ENCODE results near the gene FBXL7. TPM values are rescaled to one million over a fixed set of nuclear protein-coding genes. Genes with fewer than 3 reads are reported as not detected.

Gene FBXL7
- total RNA-seq, 6 experiments from 2014 or later, result 0.81 to 1.9 (median 1.3) TPM

DNA sequence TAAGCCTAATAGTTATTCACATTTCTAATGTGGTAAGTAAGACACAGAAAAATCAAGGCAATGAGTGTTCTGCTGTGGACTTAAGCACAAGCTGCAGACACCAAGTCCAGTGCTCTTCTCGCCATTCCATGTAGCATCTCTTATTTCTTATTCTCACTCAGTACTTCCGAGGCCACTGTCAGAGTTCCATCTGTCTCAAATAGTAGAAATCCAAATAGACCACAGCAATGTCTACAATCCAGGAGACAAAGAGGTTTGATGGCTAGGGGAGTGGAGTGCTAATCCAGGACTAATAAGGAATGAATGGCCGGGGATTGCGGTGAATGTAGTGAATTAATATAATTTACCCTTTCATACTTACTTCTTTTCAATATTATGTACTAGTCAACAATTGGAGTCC lies 147.3 kb downstream of the FBXL7 start:
- intact Hi-C loops (cut with DNase I), result no loop called here
- ATAC-seq (no peak), DNase-seq (no peak)
- Histone ChIP-seq H3K27ac (no peak overlapping the region), H3K9me3 (no peaks in the 10 kb centered on the region), H3K36me3 (no peaks in the 10 kb centered on the region), H3K4me3 (no peak overlapping the region), H3K4me1 (no peaks in the 10 kb centered on the region), H3K27me3 (no peaks in the 10 kb centered on the region)
- 66% methylated on average over 4 of the region's 4 CpGs for WGBS (ENCODE audit: insufficient coverage, low coverage, low lambda C conversion rate, missing lambda C conversion rate)
- no peak for TF ChIP-seq POLR2A (IDR thresholded peaks at IDR 0.05)
- TF ChIP-seq CTCF (IDR thresholded peaks at IDR 0.05), result no peak

DNA sequence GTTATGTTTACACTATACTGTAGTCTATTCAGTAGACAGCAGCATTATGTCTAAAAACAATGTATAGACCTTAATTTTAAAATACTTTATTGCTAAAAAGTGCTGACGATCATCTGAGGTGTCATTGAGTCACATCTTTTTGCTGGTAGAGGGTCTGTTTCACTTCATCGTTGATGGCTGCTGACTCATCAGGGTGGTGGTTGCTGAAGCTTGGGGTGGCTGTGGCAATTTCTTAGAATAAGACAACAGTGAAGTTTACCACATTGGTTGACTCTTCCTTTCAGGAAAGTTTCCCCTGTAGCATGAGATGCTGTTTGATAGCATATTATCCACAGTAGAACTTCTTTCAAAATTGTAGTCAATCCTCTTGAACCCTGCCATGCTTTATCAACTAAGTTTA lies 150.3 kb downstream of the FBXL7 start:
- Histone ChIP-seq H3K4me3 (no peak overlapping the region), H3K36me3 (no peaks in the 10 kb centered on the region), H3K27me3 (no peaks in the 10 kb centered on the region), H3K9me3 (no peaks in the 10 kb centered on the region), H3K27ac (no peak overlapping the region), H3K4me1 (no peaks in the 10 kb centered on the region)
- ATAC-seq (no peak), DNase-seq (no peak)
- no peak for TF ChIP-seq CTCF (IDR thresholded peaks at IDR 0.05)
- TF ChIP-seq POLR2A (IDR thresholded peaks at IDR 0.05), result no peak
- intact Hi-C loops (cut with DNase I), result no loop called here
- 80% methylated on average over 1 of the region's 2 CpGs for whole genome bisulfite sequencing (ENCODE audit: insufficient coverage, low coverage, low lambda C conversion rate, missing lambda C conversion rate)

GRCh38 chr5:15654779-15655178 lies 154.8 kb downstream of the FBXL7 start:
- TF ChIP-seq CTCF (IDR thresholded peaks at IDR 0.05) (no peak), POLR2A (IDR thresholded peaks at IDR 0.05) (no peak)
- ATAC-seq (no peak), DNase-seq (no peak)
- H3K27ac ChIP-seq, result no peak overlapping the region
- H3K9me3 ChIP-seq, result no peaks in the 10 kb centered on the region
- H3K27me3 ChIP-seq, result no peaks in the 10 kb centered on the region
- H3K36me3 ChIP-seq, result no peaks in the 10 kb centered on the region
- H3K4me3 ChIP-seq, result no peak overlapping the region
- intact Hi-C loops (cut with DNase I), result no loop called here
- 82% methylated on average over 1 of the region's 1 CpG for WGBS (ENCODE audit: insufficient coverage, low coverage, low lambda C conversion rate, missing lambda C conversion rate)
- H3K4me1 ChIP-seq, result no peaks in the 10 kb centered on the region

GRCh38 chr5:15655683-15656082 lies 155.7 kb downstream of the FBXL7 start:
- WGBS (ENCODE audit: insufficient coverage, low coverage, low lambda C conversion rate, missing lambda C conversion rate), result 64% methylated on average over 4 of the region's 4 CpGs
- H3K27ac ChIP-seq, result no peak overlapping the region
- TF ChIP-seq CTCF (IDR thresholded peaks at IDR 0.05), result no peak
- no peak for ATAC-seq
- H3K36me3 ChIP-seq, result no peaks in the 10 kb centered on the region
- H3K9me3 ChIP-seq, result no peaks in the 10 kb centered on the region
- intact Hi-C loops (cut with DNase I), result no loop called here
- H3K4me1 ChIP-seq, result no peaks in the 10 kb centered on the region
- no peak for DNase-seq
- H3K27me3 ChIP-seq, result no peaks in the 10 kb centered on the region
- no peak overlapping the region for H3K4me3 ChIP-seq

- no peak for TF ChIP-seq POLR2A (IDR thresholded peaks at IDR 0.05)
- intact Hi-C loops (cut with DNase I), result no loop called here
- no peak overlapping the region for H3K27ac ChIP-seq
- H3K36me3 ChIP-seq, result no peaks in the 10 kb centered on the region
- ATAC-seq (no peak), DNase-seq (no peak)
- no peaks in the 10 kb centered on the region for H3K4me1 ChIP-seq
- no peaks in the 10 kb centered on the region for H3K9me3 ChIP-seq
- no peaks in the 10 kb centered on the region for H3K27me3 ChIP-seq
- no peak overlapping the region for H3K4me3 ChIP-seq
Measured at GRCh38 chr5:15664961-15665360, 165.0 kb downstream of the FBXL7 start.

Measured in right lobe of liver (tissue), 6 donors.